ENCODE data around the gene ANKRD40CL.
"Not testable (repeated sequence)": the region's sequence is repeated elsewhere in the genome, so short reads cannot be mapped to it uniquely, and the experiment has no call there.

ANKRD40CL gene

DNA sequence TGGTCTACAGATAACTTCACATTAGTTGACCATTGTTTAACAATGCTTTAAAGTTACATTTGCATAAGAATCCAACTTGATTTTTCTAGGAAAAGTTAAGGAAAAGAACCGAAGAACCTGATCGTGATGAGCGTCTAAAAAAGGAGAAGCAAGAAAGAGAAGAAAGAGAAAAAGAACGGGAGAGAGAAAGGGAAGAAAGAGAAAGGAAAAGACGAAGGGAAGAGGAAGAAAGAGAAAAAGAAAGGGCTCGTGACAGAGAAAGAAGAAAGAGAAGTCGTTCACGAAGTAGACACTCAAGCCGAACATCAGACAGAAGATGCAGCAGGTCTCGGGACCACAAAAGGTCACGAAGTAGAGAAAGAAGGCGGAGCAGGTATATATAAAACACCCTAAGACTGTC is 21.7 kb downstream of the ANKRD40CL start:
- Histone ChIP-seq H3K36me3 (ENCODE audit: insufficient read depth, low read depth, low read length) (peaks cover 100% of the 10 kb centered on the region), H3K4me1 (ENCODE audit: insufficient read depth, low read length) (no peaks in the 10 kb centered on the region), H3K9ac (ENCODE audit: low read depth, low read length) (no peak overlapping the region), H3K4me3 (ENCODE audit: low read length) (no peak overlapping the region), H3K27ac (ENCODE audit: low read length) (no peak overlapping the region), H3K27me3 (ENCODE audit: insufficient read depth, low read length) (no peaks in the 10 kb centered on the region), H3K9me3 (ENCODE audit: insufficient read depth, low read depth, low read length) (no peaks in the 10 kb centered on the region)

DNA sequence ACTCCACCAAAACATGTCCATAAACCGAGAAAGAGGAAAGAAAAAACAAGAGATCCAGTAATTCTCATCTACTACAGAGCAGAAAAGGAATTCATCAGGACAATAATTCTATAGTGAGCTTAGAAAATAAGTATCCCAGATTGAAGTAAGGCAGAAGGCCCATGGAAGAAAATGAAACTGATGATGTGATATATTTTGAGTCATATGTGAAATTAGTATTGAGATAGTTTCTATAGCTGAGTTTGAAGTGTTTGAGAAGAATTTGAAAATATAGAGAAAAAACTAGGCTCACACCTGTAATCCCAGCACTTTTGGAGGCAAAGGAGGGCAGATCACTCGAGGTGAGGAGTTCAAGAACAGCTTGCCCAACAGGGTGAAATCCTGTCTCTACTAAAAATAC is 28.2 kb downstream of the ANKRD40CL start:
- Histone ChIP-seq H3K4me3 (ENCODE audit: low read length) (no peak overlapping the region), H3K9ac (ENCODE audit: low read depth, low read length) (no peak overlapping the region), H3K27ac (ENCODE audit: low read length) (no peak overlapping the region), H3K36me3 (ENCODE audit: insufficient read depth, low read depth, low read length) (peaks cover 73% of the 10 kb centered on the region), H3K27me3 (ENCODE audit: insufficient read depth, low read length) (no peaks in the 10 kb centered on the region), H3K9me3 (ENCODE audit: insufficient read depth, low read depth, low read length) (no peaks in the 10 kb centered on the region), H3K4me1 (ENCODE audit: insufficient read depth, low read length) (no peaks in the 10 kb centered on the region)

DNA sequence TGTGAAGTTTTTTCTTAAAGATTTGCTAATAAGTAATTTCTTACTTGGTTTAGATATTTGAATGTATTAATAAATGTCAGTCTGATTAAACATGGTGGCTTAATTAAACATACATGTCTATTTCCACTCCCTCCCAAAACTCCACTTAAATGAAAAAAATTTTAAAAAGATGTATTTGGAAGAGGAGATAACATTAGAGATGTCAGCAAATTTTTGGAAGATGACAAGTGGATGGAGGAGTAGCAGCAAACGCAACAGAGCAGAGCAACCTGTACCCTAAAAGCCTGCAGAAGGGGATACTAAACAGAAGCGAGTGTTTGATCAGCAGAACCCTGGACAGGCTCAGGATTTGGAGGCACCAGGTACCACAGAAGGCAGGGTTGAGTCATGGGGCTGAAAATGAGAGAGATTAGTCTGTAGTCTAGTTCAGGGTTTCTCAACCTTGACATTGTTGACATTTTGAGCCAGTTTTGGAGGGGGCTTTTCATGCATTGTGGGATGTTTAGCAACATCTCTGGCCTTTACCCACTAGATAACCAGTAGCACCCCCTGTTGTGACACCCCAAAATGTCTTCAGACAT is 30.1 kb downstream of the ANKRD40CL start:
- Histone ChIP-seq H3K36me3 (ENCODE audit: insufficient read depth, low read depth, low read length) (peaks cover 54% of the 10 kb centered on the region), H3K4me1 (ENCODE audit: insufficient read depth, low read length) (no peaks in the 10 kb centered on the region), H3K27ac (ENCODE audit: low read length) (no peak overlapping the region), H3K4me3 (ENCODE audit: low read length) (no peak overlapping the region), H3K27me3 (ENCODE audit: insufficient read depth, low read length) (no peaks in the 10 kb centered on the region), H3K9me3 (ENCODE audit: insufficient read depth, low read depth, low read length) (no peaks in the 10 kb centered on the region), H3K9ac (ENCODE audit: low read depth, low read length) (no peak overlapping the region)

DNA sequence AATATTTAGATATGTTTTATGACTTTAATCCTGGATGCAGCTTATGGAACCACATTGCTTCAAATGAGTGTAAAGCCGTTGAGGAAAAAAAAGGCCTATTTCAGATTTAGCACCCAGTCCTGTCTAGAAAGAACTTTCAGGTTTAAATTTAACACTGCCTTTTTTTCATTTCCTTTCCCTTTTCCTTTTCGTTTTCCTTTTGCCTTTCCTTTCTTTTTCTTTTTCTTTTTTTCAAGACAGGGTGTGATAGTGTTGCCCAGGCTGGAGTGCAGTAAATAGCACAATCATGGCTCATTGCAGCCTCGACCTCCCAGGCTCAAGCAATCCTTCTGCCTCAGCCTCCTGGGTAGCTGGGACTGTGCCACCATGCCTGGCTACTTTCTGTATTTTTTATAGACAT is 32.0 kb downstream of the ANKRD40CL start:
- Histone ChIP-seq H3K36me3 (ENCODE audit: insufficient read depth, low read depth, low read length) (peaks cover 35% of the 10 kb centered on the region), H3K9ac (ENCODE audit: low read depth, low read length) (no peak overlapping the region)

DNA sequence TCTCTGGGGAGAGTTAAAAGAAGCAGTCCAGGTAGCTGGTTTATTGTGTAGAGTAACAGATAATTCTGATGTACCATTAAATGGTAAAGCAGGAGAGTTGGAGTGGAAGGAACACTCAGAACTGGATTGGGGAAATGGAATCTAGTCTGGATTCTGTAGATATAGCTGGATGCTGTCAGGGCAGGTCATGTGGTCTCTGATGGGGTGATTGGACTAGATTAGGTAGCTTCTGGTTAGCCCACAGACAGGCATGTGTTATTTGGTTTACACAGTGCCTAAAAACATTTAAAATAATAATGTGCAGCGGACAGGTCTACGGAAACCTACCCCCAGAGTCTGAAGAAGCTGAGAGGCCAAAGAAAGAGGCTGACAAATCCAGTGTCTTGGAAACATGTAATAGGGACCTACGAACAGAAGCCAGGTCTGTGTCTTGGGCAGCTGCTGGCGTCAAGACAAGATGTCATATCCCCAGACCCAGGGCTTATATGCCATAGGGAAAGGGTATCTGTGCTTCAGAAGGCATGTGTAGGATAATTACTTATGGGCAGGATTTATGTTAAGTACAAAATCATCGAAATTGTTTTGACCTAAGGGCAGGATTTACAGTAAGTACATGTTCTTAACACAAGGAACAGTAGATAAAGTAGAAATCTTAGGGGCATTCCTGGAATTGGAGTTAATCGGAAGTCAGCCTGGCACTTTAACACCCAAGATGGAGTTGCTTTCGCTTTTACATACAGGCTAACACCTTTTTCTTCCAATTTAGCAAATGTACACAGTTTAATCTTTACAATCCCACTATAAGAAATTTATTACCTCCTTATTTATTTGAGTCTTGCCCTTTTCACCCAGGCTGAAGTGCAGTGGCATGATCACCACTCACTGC is 35.5 kb downstream of the ANKRD40CL start:
- Histone ChIP-seq H3K4me1 (ENCODE audit: insufficient read depth, low read length) (0 out of 2 replicates have a peak, but pooled peaks cover 3% of the 10 kb centered on the region), H3K4me3 (ENCODE audit: low read length) (no peak overlapping the region), H3K9ac (ENCODE audit: low read depth, low read length) (no peak overlapping the region), H3K9me3 (ENCODE audit: insufficient read depth, low read depth, low read length) (no peaks in the 10 kb centered on the region), H3K27ac (ENCODE audit: low read length) (no peak overlapping the region), H3K27me3 (ENCODE audit: insufficient read depth, low read length) (no peaks in the 10 kb centered on the region), H3K36me3 (ENCODE audit: insufficient read depth, low read depth, low read length) (peaks cover 6% of the 10 kb centered on the region)

More for the DNA sequence above, 32.0 kb downstream of the ANKRD40CL start:
- Histone ChIP-seq H3K4me1 (ENCODE audit: insufficient read depth, low read length) (no peaks in the 10 kb centered on the region), H3K9me3 (ENCODE audit: insufficient read depth, low read depth, low read length) (no peaks in the 10 kb centered on the region), H3K27me3 (ENCODE audit: insufficient read depth, low read length) (no peaks in the 10 kb centered on the region), H3K27ac (ENCODE audit: low read length) (no peak overlapping the region), H3K4me3 (ENCODE audit: low read length) (no peak overlapping the region)

DNA sequence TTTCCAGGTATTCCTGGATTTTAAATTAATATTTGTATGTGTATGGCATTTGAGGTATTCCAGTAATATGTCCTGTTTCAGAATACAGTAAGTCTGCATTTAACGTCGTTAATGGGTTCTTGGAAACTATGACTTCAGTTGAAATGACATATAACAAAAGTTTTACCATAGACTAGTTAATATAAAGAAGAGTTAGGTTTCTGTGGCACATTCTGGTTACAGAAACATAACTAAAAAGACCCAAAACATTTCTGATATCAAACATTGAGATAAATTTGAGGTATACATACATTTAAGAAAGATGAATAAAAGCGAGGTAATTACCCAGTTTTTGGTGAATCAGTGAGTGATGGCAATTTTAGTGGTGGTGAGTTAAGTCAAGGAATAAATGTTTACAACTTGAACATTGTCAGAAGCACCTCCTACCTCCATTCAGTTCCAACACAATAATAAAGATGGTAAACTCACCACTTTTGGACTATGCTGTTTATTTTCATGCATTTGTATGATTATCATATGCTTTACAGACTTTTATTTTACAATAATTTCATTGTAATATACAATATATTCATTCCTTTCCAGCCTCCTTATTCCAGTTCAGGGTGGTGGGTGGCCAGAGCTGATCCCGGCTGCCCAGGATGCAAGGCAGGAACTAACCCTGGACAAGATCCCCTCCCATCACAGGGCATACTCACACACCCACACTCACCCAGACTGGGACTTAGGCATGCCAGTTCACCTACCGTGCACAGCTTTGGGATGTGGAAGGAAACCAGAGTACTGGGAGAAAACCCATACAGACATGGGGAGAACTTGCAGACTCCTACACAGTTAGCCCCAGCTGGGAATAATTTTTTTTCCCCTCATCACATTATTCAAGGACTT is 38.2 kb downstream of the ANKRD40CL start:
- Histone ChIP-seq H3K9ac (ENCODE audit: low read depth, low read length) (no peak overlapping the region), H3K27ac (ENCODE audit: low read length) (no peak overlapping the region), H3K9me3 (ENCODE audit: insufficient read depth, low read depth, low read length) (no peaks in the 10 kb centered on the region), H3K4me3 (ENCODE audit: low read length) (no peak overlapping the region), H3K27me3 (ENCODE audit: insufficient read depth, low read length) (no peaks in the 10 kb centered on the region), H3K36me3 (ENCODE audit: insufficient read depth, low read depth, low read length) (peaks cover 6% of the 10 kb centered on the region; the same call in 1 of the 2 replicates), H3K4me1 (ENCODE audit: insufficient read depth, low read length) (0 out of 2 replicates have a peak, but pooled peaks cover 3% of the 10 kb centered on the region)

DNA sequence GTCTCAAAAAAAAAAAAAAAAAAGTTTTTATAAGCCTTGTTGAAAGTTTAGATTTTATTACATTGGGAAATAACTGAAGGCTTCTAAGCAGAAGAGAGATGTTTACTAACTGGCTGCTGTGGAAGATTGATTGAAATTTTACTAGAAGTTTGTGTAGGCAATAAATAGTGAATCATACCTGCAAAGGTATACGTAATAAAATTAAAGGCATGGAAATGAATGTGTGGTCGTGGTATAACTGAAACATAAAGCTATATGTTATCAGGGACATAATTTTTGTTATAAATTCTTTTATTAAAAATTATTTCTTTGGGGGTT is 39.2 kb downstream of the ANKRD40CL start:
- no peak overlapping the region for H3K9ac ChIP-seq (ENCODE audit: low read depth, low read length)
- no peak overlapping the region for H3K4me3 ChIP-seq (ENCODE audit: low read length)
- H3K9me3 ChIP-seq (ENCODE audit: insufficient read depth, low read depth, low read length) = no peaks in the 10 kb centered on the region
- no peaks in the 10 kb centered on the region for H3K27me3 ChIP-seq (ENCODE audit: insufficient read depth, low read length)
- H3K4me1 ChIP-seq (ENCODE audit: insufficient read depth, low read length) = 0 out of 2 replicates have a peak, but pooled peaks cover 3% of the 10 kb centered on the region
- no peak overlapping the region for H3K27ac ChIP-seq (ENCODE audit: low read length)
- H3K36me3 ChIP-seq (ENCODE audit: insufficient read depth, low read depth, low read length) = peaks cover 6% of the 10 kb centered on the region; the same call in 1 of the 2 replicates

DNA sequence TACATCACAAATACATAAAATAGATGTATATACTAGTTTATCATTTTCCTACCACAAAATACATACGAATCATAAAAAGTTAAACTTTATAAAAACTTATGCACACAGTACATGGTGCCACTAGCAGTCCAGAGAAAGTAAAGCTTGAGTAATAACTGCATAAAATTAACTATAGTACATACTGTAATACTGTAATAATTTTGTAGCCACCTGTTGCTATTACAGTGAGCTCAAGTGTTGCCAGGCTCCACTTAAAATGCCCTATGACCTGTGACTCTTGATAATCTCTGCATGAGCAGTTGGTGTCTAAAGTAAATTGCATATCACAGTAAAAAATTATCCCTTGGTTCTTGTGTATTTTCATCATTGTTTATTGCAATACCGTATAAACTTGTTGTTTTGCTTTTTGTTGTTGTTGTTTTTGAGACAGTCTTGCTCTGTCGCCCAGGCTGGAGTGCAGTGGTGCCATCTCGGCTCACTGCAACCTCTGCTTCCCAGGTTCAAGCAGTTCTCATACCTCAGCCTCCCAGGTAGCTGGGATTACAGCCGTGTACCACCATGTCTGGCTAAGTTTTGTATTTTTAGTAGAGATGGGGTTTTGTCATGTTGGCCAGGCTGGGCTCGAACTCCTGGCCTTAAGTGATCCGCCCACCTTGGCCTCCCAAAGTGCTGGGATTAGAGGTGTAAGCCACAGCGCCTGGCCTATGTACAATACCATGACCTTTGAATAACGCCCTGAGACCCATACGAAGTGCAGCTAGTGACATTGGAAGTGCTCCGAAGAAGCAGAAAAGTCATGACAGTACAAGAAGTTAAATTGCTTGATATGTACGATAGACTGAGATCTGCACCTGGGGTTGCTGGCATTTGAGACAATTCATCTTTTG is 41.3 kb downstream of the ANKRD40CL start:
- Histone ChIP-seq H3K4me3 (ENCODE audit: low read length) (no peak overlapping the region), H3K36me3 (ENCODE audit: insufficient read depth, low read depth, low read length) (peaks cover 6% of the 10 kb centered on the region), H3K9ac (ENCODE audit: low read depth, low read length) (no peak overlapping the region), H3K4me1 (ENCODE audit: insufficient read depth, low read length) (peaks cover 14% of the 10 kb centered on the region), H3K27ac (ENCODE audit: low read length) (no peak overlapping the region), H3K9me3 (ENCODE audit: insufficient read depth, low read depth, low read length) (no peaks in the 10 kb centered on the region), H3K27me3 (ENCODE audit: insufficient read depth, low read length) (no peaks in the 10 kb centered on the region)

DNA sequence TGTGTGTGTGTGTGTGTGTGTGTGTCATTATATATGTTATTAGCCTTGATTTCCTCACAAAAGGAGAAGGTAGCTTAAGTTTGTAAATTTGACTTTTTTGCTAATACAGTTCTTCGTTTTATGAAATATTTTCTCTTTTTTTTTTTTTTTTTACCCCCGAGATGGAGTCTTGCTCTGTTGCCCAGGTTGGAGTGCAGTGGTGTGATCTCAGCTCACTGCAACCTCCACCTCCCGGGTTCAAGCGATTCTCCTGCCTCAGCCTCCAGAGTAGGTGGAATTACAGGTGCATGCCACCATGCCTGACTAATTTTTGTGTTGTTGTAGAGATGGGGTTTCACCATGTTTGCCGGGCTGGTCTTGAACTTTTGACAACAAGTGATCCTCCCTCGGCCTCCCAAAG is 42.7 kb downstream of the ANKRD40CL start:
- H3K9ac ChIP-seq (ENCODE audit: low read depth, low read length); H3K27ac ChIP-seq (ENCODE audit: low read length); H3K4me3 ChIP-seq (ENCODE audit: low read length); H3K27me3 ChIP-seq (ENCODE audit: insufficient read depth, low read length); H3K9me3 ChIP-seq (ENCODE audit: insufficient read depth, low read depth, low read length); H3K36me3 ChIP-seq (ENCODE audit: insufficient read depth, low read depth, low read length): not testable (repeated sequence)
- H3K4me1 ChIP-seq (ENCODE audit: insufficient read depth, low read length) = peaks cover 14% of the 10 kb centered on the region

DNA sequence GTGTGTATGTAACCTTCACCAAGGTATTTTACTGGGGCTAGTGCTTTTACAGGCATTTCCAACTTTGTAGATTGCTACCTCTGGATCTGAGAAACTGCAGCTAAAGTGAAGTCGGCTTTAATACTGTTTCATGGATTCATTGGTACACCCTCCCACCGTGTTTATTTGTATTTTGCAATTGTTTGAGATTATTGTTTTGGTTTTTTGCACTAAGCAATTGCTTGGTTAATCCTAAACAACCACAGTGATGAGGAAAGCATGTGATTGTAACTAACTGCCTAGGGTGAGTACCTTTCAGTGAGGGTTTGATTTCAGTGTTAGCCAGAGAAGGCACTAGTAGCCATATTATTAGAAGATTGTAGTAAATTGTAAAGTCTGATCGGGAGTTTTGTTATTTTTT is 44.6 kb downstream of the ANKRD40CL start:
- peak overlapping the region; percentile 15; the same call in 1 of the 2 replicates for H3K9ac ChIP-seq (ENCODE audit: low read depth, low read length)
- no peaks in the 10 kb centered on the region for H3K9me3 ChIP-seq (ENCODE audit: insufficient read depth, low read depth, low read length)
- peak overlapping the region; percentile 38 for H3K4me3 ChIP-seq (ENCODE audit: low read length)
- H3K4me1 ChIP-seq (ENCODE audit: insufficient read depth, low read length) = peaks cover 14% of the 10 kb centered on the region
- H3K36me3 ChIP-seq (ENCODE audit: insufficient read depth, low read depth, low read length) = no peaks in the 10 kb centered on the region; the same call in 1 of the 2 replicates
- no peaks in the 10 kb centered on the region for H3K27me3 ChIP-seq (ENCODE audit: insufficient read depth, low read length)
- H3K27ac ChIP-seq (ENCODE audit: low read length) = no peak overlapping the region
